Mammary epithelial cell (primary cell): Measurements from ENCODE around the gene KLHL29.

Source experiments
- EZH2 ChIP-seq: IDR thresholded peaks from 2 replicates; pipeline ENCODE4 v1.6.1; 2012; ENCODE audit warnings: low read length, inconsistent platforms, borderline replicate concordance
- TF ChIP-seq, protein P1 (sequence below), 2 donors: IDR thresholded peaks in 1 of 2; conservative IDR thresholded peaks in 1 of 2; 2 replicates each; pipeline ENCODE4 v1.5.1; 2011 to 2012; ENCODE audit warnings: inconsistent platforms in 2 of 2, low read length in 2 of 2, mild to moderate bottlenecking in 2 of 2, control low read depth in 1 of 2, low read depth in 1 of 2; ENCODE audit not compliant: insufficient read depth in 1 of 2; ENCODE audit errors: extremely low read depth in 1 of 2

DNA sequence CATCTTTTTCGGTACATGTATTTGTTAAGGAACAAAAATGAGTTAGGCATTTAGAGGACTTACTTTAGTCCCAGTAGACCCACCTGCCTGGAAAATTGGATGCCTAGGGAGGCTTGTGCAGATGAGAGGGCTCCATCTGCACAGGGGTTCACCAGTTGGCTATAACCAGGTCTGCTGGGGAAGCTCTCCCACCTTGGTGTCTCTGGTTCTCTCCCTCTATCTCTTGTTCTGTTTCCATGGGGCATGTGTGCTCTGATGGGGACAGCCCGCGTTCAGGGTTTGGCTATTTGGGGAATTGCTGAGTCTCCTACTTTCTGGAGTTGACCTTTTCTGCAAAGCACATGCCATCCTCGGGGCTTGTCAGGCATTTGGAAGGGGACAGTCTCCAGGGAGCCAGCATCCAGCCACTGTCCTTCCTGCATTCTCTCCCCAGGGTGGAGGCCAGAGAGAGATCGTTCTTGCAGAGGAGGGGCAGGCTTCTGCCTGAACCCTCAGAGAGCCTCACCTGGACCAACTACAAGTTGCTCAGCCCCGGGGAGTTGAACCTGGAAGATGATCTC, 157.3 kb downstream of the KLHL29 start:
- TF ChIP-seq, protein P1, sequence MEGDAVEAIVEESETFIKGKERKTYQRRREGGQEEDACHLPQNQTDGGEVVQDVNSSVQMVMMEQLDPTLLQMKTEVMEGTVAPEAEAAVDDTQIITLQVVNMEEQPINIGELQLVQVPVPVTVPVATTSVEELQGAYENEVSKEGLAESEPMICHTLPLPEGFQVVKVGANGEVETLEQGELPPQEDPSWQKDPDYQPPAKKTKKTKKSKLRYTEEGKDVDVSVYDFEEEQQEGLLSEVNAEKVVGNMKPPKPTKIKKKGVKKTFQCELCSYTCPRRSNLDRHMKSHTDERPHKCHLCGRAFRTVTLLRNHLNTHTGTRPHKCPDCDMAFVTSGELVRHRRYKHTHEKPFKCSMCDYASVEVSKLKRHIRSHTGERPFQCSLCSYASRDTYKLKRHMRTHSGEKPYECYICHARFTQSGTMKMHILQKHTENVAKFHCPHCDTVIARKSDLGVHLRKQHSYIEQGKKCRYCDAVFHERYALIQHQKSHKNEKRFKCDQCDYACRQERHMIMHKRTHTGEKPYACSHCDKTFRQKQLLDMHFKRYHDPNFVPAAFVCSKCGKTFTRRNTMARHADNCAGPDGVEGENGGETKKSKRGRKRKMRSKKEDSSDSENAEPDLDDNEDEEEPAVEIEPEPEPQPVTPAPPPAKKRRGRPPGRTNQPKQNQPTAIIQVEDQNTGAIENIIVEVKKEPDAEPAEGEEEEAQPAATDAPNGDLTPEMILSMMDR (conservative IDR thresholded peaks at IDR 0.05 in 1 of 2, IDR thresholded peaks at IDR 0.05 in 1 of 2; ENCODE audit: extremely low read depth in 1 of 2, insufficient read depth in 1 of 2, low read depth in 1 of 2, low read length in 2 of 2): no peak
- TF ChIP-seq EZH2: no peak
